ENCODE measurements around the gene GPR183. TPM values are rescaled to one million over a fixed set of nuclear protein-coding genes. Genes with fewer than 3 reads are reported as not detected.

Gene GPR183
- total RNA-seq, 1 donor from 2014 or later: 12.0 TPM

DNA sequence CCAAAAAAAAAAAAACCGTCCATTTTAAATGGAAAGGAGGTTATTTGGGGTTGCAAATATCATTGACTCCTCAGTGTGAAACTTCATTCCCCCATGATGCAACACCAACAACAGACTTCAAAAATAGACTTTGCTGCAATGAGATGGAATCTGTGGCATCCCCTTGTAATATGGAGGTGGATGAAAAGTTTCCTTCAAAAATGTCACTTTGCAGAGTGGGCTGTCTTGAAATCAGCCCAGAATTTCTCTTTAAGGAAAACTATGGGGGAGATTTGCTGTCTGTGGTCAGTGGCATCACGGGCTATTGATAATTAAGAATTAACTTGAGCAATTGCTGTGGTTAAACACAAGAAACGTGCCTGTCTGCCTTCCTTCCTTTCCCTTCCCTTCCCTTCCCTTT is 50.5 kb downstream of the GPR183 start:
- no peaks in the 10 kb centered on the region for H3K27me3 ChIP-seq
- intact Hi-C loops (cut with DNase I): no loop called here
- H3K4me3 ChIP-seq: no peak overlapping the region
- no peaks in the 10 kb centered on the region for H3K9me3 ChIP-seq
- DNase-seq (ENCODE audit: extremely low spot score in 2 of 2): no peak
- peaks cover 0 to 9% of the 10 kb centered on the region in 2 donors for H3K36me3 ChIP-seq
- TF ChIP-seq, protein P1, sequence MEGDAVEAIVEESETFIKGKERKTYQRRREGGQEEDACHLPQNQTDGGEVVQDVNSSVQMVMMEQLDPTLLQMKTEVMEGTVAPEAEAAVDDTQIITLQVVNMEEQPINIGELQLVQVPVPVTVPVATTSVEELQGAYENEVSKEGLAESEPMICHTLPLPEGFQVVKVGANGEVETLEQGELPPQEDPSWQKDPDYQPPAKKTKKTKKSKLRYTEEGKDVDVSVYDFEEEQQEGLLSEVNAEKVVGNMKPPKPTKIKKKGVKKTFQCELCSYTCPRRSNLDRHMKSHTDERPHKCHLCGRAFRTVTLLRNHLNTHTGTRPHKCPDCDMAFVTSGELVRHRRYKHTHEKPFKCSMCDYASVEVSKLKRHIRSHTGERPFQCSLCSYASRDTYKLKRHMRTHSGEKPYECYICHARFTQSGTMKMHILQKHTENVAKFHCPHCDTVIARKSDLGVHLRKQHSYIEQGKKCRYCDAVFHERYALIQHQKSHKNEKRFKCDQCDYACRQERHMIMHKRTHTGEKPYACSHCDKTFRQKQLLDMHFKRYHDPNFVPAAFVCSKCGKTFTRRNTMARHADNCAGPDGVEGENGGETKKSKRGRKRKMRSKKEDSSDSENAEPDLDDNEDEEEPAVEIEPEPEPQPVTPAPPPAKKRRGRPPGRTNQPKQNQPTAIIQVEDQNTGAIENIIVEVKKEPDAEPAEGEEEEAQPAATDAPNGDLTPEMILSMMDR (IDR thresholded peaks at IDR 0.05): no peak
- TF ChIP-seq POLR2AphosphoS5 (IDR thresholded peaks at IDR 0.05; ENCODE audit: insufficient read depth in 1 of 2, low read depth in 1 of 2): no peak
- no peak for TF ChIP-seq POLR2A (IDR thresholded peaks at IDR 0.05)
- no peaks in the 10 kb centered on the region for H3K4me1 ChIP-seq
- H3K27ac ChIP-seq: no peak overlapping the region

DNA sequence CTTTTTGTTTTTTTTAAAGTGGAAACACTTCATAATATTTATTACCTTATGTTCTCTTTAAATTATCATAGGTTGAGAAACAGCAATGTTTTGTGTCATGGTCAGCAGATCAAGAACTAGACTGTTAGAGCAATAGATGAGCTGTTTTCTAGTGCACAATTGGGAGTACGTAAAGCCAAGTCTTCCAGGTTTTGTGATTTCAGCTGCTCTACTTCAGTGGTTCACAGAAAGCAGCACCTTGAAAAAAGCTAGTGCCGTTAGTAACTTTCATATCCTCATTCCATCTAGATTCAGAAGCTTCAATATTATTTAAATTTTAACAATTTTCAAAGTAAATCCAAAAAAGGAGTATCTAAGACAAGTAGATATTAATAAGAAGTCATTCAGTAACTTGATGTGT is 50.9 kb downstream of the GPR183 start:
- Histone ChIP-seq H3K9me3 (no peaks in the 10 kb centered on the region), H3K27ac (no peak overlapping the region), H3K36me3 (peaks cover 0 to 9% of the 10 kb centered on the region in 2 donors), H3K27me3 (no peaks in the 10 kb centered on the region), H3K4me3 (no peak overlapping the region), H3K4me1 (no peaks in the 10 kb centered on the region)
- TF ChIP-seq POLR2AphosphoS5 (IDR thresholded peaks at IDR 0.05; ENCODE audit: insufficient read depth in 1 of 2, low read depth in 1 of 2) (no peak), POLR2A (IDR thresholded peaks at IDR 0.05) (no peak)
- TF ChIP-seq, protein P1 (IDR thresholded peaks at IDR 0.05): no peak
- intact Hi-C loops (cut with DNase I): no loop called here
- no peak for DNase-seq (ENCODE audit: extremely low spot score in 2 of 2)

DNA sequence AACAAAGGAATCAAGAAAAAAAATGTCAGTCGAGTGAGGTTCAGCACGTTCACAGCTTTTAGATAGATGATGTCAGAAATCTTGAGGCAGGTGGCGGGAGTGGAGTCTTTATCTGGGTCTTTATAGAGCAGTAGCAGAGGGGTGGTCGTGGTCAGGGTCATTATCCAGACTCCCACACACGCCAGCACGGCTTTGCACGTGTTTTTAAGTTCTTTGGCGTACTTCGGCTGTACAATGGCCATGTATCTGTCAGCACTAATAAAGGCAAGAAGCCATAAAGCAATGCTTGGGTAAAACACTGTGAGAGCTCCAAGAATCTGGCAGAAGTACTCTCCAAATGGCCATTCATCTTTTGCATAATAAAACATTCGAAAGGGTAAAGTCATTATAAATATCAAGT is 51.9 kb downstream of the GPR183 start:
- Histone ChIP-seq H3K27me3 (no peaks in the 10 kb centered on the region), H3K27ac (no peak overlapping the region), H3K4me3 (no peak overlapping the region), H3K4me1 (no peaks in the 10 kb centered on the region), H3K36me3 (peaks cover 0 to 9% of the 10 kb centered on the region in 2 donors), H3K9me3 (no peaks in the 10 kb centered on the region)
- DNase-seq (ENCODE audit: extremely low spot score in 2 of 2): no peak
- intact Hi-C loops (cut with DNase I): no loop called here
- TF ChIP-seq, protein P1 (IDR thresholded peaks at IDR 0.05): no peak
- TF ChIP-seq POLR2AphosphoS5 (IDR thresholded peaks at IDR 0.05; ENCODE audit: insufficient read depth in 1 of 2, low read depth in 1 of 2): no peak
- TF ChIP-seq POLR2A (IDR thresholded peaks at IDR 0.05): no peak

DNA sequence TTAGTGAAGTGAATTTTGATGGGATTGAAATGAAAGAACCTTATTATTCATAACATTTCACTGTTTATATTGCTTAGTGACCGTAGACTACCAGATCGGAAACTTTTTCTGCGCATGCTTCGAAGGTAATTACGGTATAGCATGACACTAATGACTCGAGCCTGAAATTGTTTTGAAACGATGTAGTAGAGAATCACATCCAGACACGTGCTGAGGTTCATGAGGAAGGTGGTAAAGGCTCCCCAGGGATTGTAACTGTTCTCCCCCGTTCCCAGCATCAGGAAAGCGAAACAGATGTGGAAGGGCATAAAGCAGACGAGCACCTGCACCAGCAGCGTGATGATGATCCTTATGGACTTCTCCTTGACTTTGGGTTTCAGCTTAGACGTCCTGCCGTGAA is 52.4 kb downstream of the GPR183 start:
- Histone ChIP-seq H3K27ac (no peak overlapping the region), H3K4me3 (no peak overlapping the region), H3K9me3 (no peaks in the 10 kb centered on the region), H3K36me3 (peaks cover 0 to 9% of the 10 kb centered on the region in 2 donors), H3K4me1 (no peaks in the 10 kb centered on the region), H3K27me3 (no peaks in the 10 kb centered on the region)
- intact Hi-C loops (cut with DNase I): no loop called here
- TF ChIP-seq POLR2AphosphoS5 (IDR thresholded peaks at IDR 0.05; ENCODE audit: insufficient read depth in 1 of 2, low read depth in 1 of 2) (no peak), POLR2A (IDR thresholded peaks at IDR 0.05) (no peak)
- TF ChIP-seq, protein P1 (IDR thresholded peaks at IDR 0.05): no peak
- DNase-seq (ENCODE audit: extremely low spot score in 2 of 2): no peak

DNA sequence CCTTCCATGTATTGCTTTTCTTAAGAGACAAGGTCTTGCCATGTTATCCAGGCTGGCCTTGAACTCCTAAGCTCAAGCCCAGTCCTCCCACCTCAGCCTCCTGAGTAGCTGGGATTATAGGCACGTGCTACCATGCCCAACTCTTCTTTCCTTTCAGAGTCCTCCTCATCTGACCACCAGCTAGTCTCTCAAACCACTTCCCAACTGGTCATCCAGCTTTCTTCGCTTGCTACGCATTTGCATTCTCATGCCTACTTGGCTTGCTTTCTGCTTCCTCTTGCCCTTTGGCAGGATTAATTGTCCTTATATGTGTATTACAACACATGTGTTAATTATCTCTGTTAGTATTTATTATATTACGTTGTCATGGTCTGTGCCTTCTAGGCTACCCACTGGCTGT is 55.3 kb downstream of the GPR183 start:
- H3K27ac ChIP-seq: no peak overlapping the region
- H3K36me3 ChIP-seq: peaks cover 0 to 9% of the 10 kb centered on the region in 2 donors
- intact Hi-C loops (cut with DNase I): no loop called here
- H3K9me3 ChIP-seq: no peaks in the 10 kb centered on the region
- TF ChIP-seq, protein P1 (IDR thresholded peaks at IDR 0.05): no peak
- TF ChIP-seq POLR2AphosphoS5 (IDR thresholded peaks at IDR 0.05; ENCODE audit: insufficient read depth in 1 of 2, low read depth in 1 of 2) (no peak), POLR2A (IDR thresholded peaks at IDR 0.05) (no peak)
- H3K4me1 ChIP-seq: no peaks in the 10 kb centered on the region
- no peak for DNase-seq (ENCODE audit: extremely low spot score in 2 of 2)
- no peaks in the 10 kb centered on the region for H3K27me3 ChIP-seq
- H3K4me3 ChIP-seq: no peak overlapping the region

All from vagina (tissue), 2 donors.